OCI-LY7 (cell line): ENCODE data around the gene BRD1. TPM values are rescaled to one million over a fixed set of nuclear protein-coding genes. Genes with fewer than 3 reads are reported as not detected.

ENCODE experiments used
- BruUV-seq: library from RNA; stranded (reverse); fragments of 400-500 nt; replicated peaks from 2 replicates; lab custom pipeline; 2021; lab: Mats Ljungman, UMichigan
- CTCF ChIA-PET: fragments of 300-600 bp; sonication (Branson Sonifier 250); formaldehyde crosslinking; loops from one replicate; lab custom pipeline; 2022; ENCODE audit warnings: antibody characterized with exemption; ENCODE audit not compliant: unreplicated experiment; lab: Charles Lee
- POLR2A ChIA-PET: fragments of 300-600 bp; sonication (Branson Sonifier 250); formaldehyde crosslinking; loops from one replicate; lab custom pipeline; 2022; ENCODE audit warnings: antibody characterized with exemption; lab: Charles Lee
- DNase-seq: peaks from one replicate; pipeline ENCODE4 v3.0.0-alpha.2; 2015; ENCODE audit warnings: low spot score
- H2AFZ ChIP-seq: fragments of 200-600 bp; sonication (generic), shearing (Covaris generic); 2 replicates; pipeline ENCODE4 v1.6.1; 2014; ENCODE audit warnings: mild to moderate bottlenecking, antibody characterized with exemption, low read length, moderate library complexity
- H3K27ac ChIP-seq: fragments of 200-600 bp; sonication (generic); 2 replicates; pipeline ENCODE4 v1.5.1; 2014; ENCODE audit warnings: mixed run types, low read depth, mild to moderate bottlenecking, moderate library complexity, low read length, inconsistent platforms; ENCODE audit not compliant: poor library complexity, severe bottlenecking
- H3K36me3 ChIP-seq: fragments of 200-600 bp; sonication (generic); 2 replicates; pipeline ENCODE4 v1.6.1; 2014; ENCODE audit warnings: mild to moderate bottlenecking, antibody characterized with exemption, low read length, moderate library complexity, mixed read lengths; ENCODE audit not compliant: insufficient read depth
- H3K4me1 ChIP-seq: fragments of 200-600 bp; sonication (generic); 2 replicates; pipeline ENCODE4 v1.5.1; 2014; ENCODE audit warnings: mild to moderate bottlenecking, low read length; ENCODE audit not compliant: insufficient read depth, poor library complexity, severe bottlenecking
- H3K4me2 ChIP-seq: fragments of 200-600 bp; sonication (generic); 2 replicates; pipeline ENCODE4 v1.6.1; 2014; ENCODE audit warnings: mild to moderate bottlenecking, low read length
- H3K4me3 ChIP-seq: fragments of 200-600 bp; sonication (generic); 2 replicates; pipeline ENCODE4 v1.5.1; 2014; ENCODE audit warnings: mild to moderate bottlenecking, low read depth, low read length; ENCODE audit not compliant: poor library complexity, severe bottlenecking
- H3K79me2 ChIP-seq: fragments of 200-600 bp; sonication (generic); 2 replicates; pipeline ENCODE4 v1.6.1; 2016; ENCODE audit warnings: low read depth, mild to moderate bottlenecking, low read length, moderate library complexity, mixed read lengths; ENCODE audit not compliant: insufficient read depth
- H3K9me2 ChIP-seq: fragments of 200-600 bp; sonication (generic); 2 replicates; pipeline ENCODE4 v1.6.1; 2016; ENCODE audit warnings: mild to moderate bottlenecking, low read length, mixed read lengths; ENCODE audit not compliant: insufficient read depth
- H3K9me3 ChIP-seq: fragments of 200-600 bp; sonication (generic); 2 replicates; pipeline ENCODE4 v1.6.1; 2014; ENCODE audit warnings: mild to moderate bottlenecking, mixed run types, low read length, mixed read lengths
- H4K20me1 ChIP-seq: fragments of 200-600 bp; sonication (generic); 2 replicates; pipeline ENCODE4 v1.6.1; 2014; ENCODE audit warnings: mild to moderate bottlenecking, antibody characterized with exemption, low read length, moderate library complexity, mixed read lengths; ENCODE audit not compliant: insufficient read depth
- CTCF ChIP-seq: fragments of 200-600 bp; sonication (generic); conservative IDR thresholded peaks from 2 replicates; pipeline ENCODE4 v1.5.1; 2014; ENCODE audit warnings: mild to moderate bottlenecking, antibody characterized with exemption, low read length, moderate library complexity, mixed read lengths
- EZH2phosphoT487 ChIP-seq: fragments of 200-600 bp; sonication (generic); IDR thresholded peaks from 2 replicates; pipeline ENCODE4 v1.6.1; 2018; ENCODE audit warnings: low read depth, borderline replicate concordance, mild to moderate bottlenecking, mixed run types, antibody characterized with exemption, low read length, moderate library complexity, mixed read lengths
- intact Hi-C: fragments of 100-400 bp; cut with micrococcal nuclease; formaldehyde crosslinking; loops from one replicate; pipeline ENCODE4 v1.10.0; 2022; ENCODE audit not compliant: unreplicated experiment
- total RNA-seq, 2 experiments: library from RNA; depleted of rRNA in 1 of 2; stranded (reverse); fragments of >200 nt in 1 of 2; shearing (Covaris generic) in 1 of 2; gene quantifications; 2 replicates each; pipeline ENCODE4 v1.2.3, GENCODE V29; 2014 to 2022

Gene BRD1
- total RNA-seq, 2 experiments from 2014 or later = 38.1 to 46.6 TPM

- H3K4me1 ChIP-seq = no peaks in the 10 kb centered on the region
- TF ChIP-seq EZH2phosphoT487 (no peak), CTCF (no peak)
- no peaks in the 10 kb centered on the region for H3K9me2 ChIP-seq
- H4K20me1 ChIP-seq = no peaks in the 10 kb centered on the region
- no peak overlapping the region for H3K27ac ChIP-seq
- BruUV-seq = no TSS peak
- no peaks in the 10 kb centered on the region for H3K79me2 ChIP-seq
- no peaks in the 10 kb centered on the region for H3K36me3 ChIP-seq
- no peak for DNase-seq
- no peak overlapping the region for H2AFZ ChIP-seq
- H3K9me3 ChIP-seq = 0 out of 2 replicates have a peak, but pooled peaks cover 3% of the 10 kb centered on the region
- CTCF ChIA-PET = no interaction called here
- no peak overlapping the region for H3K4me3 ChIP-seq
- POLR2A ChIA-PET = no interaction called here
- no peak overlapping the region for H3K4me2 ChIP-seq
- intact Hi-C loops = no loop called here
These were observed 93.3 kb downstream of the BRD1 start for GRCh38 chr22:49734390-49734789.

- no TSS peak for BruUV-seq
- intact Hi-C loops = no loop called here
- H3K9me3 ChIP-seq = 0 out of 2 replicates have a peak, but pooled peaks cover under 1% of the 10 kb centered on the region
- H3K4me2 ChIP-seq = no peak overlapping the region
- no peak overlapping the region for H3K27ac ChIP-seq
- CTCF ChIA-PET = no interaction called here
- no peak for DNase-seq
- no peaks in the 10 kb centered on the region for H4K20me1 ChIP-seq
- H3K36me3 ChIP-seq = no peaks in the 10 kb centered on the region
- TF ChIP-seq EZH2phosphoT487 = no peak
- TF ChIP-seq CTCF = no peak
- H3K79me2 ChIP-seq = no peaks in the 10 kb centered on the region
- H3K9me2 ChIP-seq = no peaks in the 10 kb centered on the region
- no peak overlapping the region for H2AFZ ChIP-seq
- no peak overlapping the region for H3K4me3 ChIP-seq
- POLR2A ChIA-PET = no interaction called here
- H3K4me1 ChIP-seq = no peaks in the 10 kb centered on the region
These were observed 94.0 kb downstream of the BRD1 start for GRCh38 chr22:49733631-49734030.

- no peaks in the 10 kb centered on the region for H3K79me2 ChIP-seq
- no peaks in the 10 kb centered on the region for H3K36me3 ChIP-seq
- intact Hi-C loops = no loop called here
- ChIA-PET POLR2A (no interaction called here), CTCF (no interaction called here)
- no peaks in the 10 kb centered on the region for H3K4me1 ChIP-seq
- TF ChIP-seq CTCF = no peak
- TF ChIP-seq EZH2phosphoT487 = no peak
- H4K20me1 ChIP-seq = no peaks in the 10 kb centered on the region
- H3K9me2 ChIP-seq = no peaks in the 10 kb centered on the region
- no peak overlapping the region for H3K4me2 ChIP-seq
- no peak for DNase-seq
- no peak overlapping the region for H3K4me3 ChIP-seq
- no peaks in the 10 kb centered on the region for H3K9me3 ChIP-seq
- no TSS peak for BruUV-seq
- no peak overlapping the region for H2AFZ ChIP-seq
- no peak overlapping the region for H3K27ac ChIP-seq
These were observed 97.0 kb downstream of the BRD1 start for GRCh38 chr22:49730656-49731055.
